Neuronal stem cell (in vitro differentiated cells): Measurements from ENCODE around the gene GAS6.

ENCODE experiments used
- DNase-seq: peaks from one replicate; pipeline ENCODE4 v3.0.0-alpha.2; 2013; ENCODE audit warnings: low spot score
- H2AFZ ChIP-seq: one replicate; pipeline ENCODE4 v1.6.1; 2013; ENCODE audit warnings: mild to moderate bottlenecking, low read length, inconsistent platforms
- H2AK5ac ChIP-seq: 2 replicates; pipeline ENCODE4 v1.6.1; 2013; ENCODE audit warnings: low read depth, mild to moderate bottlenecking, inconsistent platforms, low read length, moderate library complexity, mixed read lengths
- H2BK120ac ChIP-seq: 2 replicates; pipeline ENCODE4 v1.6.1; 2013; ENCODE audit warnings: low read depth, mild to moderate bottlenecking, inconsistent platforms, low read length, moderate library complexity, mixed read lengths
- H2BK12ac ChIP-seq: one replicate; pipeline ENCODE4 v1.6.1; 2013; ENCODE audit warnings: low read length, inconsistent platforms
- H2BK15ac ChIP-seq: 2 replicates; pipeline ENCODE4 v1.6.1; 2013; ENCODE audit warnings: mild to moderate bottlenecking, low read length, inconsistent platforms, mixed read lengths
- H2BK5ac ChIP-seq: one replicate; pipeline ENCODE4 v1.6.1; 2013; ENCODE audit warnings: inconsistent platforms, mild to moderate bottlenecking, low read length, moderate library complexity
- H3K14ac ChIP-seq: one replicate; pipeline ENCODE4 v1.6.1; 2013; ENCODE audit warnings: low read length, inconsistent platforms
- H3K18ac ChIP-seq: 2 replicates; pipeline ENCODE4 v1.6.1; 2013; ENCODE audit warnings: low read length, inconsistent platforms
- H3K23ac ChIP-seq: 2 replicates; pipeline ENCODE4 v1.6.1; 2013; ENCODE audit warnings: low read depth, mild to moderate bottlenecking, mixed read lengths, low read length, inconsistent platforms; ENCODE audit not compliant: poor library complexity
- H3K27ac ChIP-seq: replicated peaks from 3 replicates; pipeline ENCODE4 v1.5.1; 2013; ENCODE audit warnings: low read length, inconsistent platforms
- H3K27me3 ChIP-seq, 3 experiments: 2 replicates each; pipeline ENCODE4 v1.6.1; 2013; ENCODE audit warnings: low read length in 3 of 3, mild to moderate bottlenecking in 2 of 3, inconsistent platforms in 1 of 3, low read depth in 1 of 3, mixed read lengths in 1 of 3, moderate library complexity in 1 of 3; ENCODE audit not compliant: control insufficient read depth in 3 of 3, insufficient read depth in 3 of 3
- H3K36me3 ChIP-seq, 2 donors: replicated peaks in 1 of 2; 2 replicates each; pipeline ENCODE4 v1.6.1; 2013; ENCODE audit warnings: low read length in 2 of 2; ENCODE audit not compliant: control insufficient read depth in 2 of 2, insufficient read depth in 2 of 2
- H3K4ac ChIP-seq: 2 replicates; pipeline ENCODE4 v1.6.1; 2013; ENCODE audit warnings: inconsistent platforms, mild to moderate bottlenecking, low read length, moderate library complexity
- H3K4me1 ChIP-seq, 2 donors: 1 replicate in 1 of 2; 2 replicates in 1 of 2; pipeline ENCODE4 v1.6.1; 2013; ENCODE audit warnings: low read length in 2 of 2, low read depth in 1 of 2; ENCODE audit not compliant: control insufficient read depth in 2 of 2, insufficient read depth in 1 of 2
- H3K4me2 ChIP-seq: one replicate; pipeline ENCODE4 v1.6.1; 2013; ENCODE audit warnings: mild to moderate bottlenecking, low read length, inconsistent platforms; ENCODE audit not compliant: insufficient read depth, poor library complexity, severe bottlenecking
- H3K4me3 ChIP-seq, 2 donors: 2 replicates each; pipeline ENCODE4 v1.5.1; 2013; ENCODE audit warnings: low read length in 2 of 2, mild to moderate bottlenecking in 2 of 2, inconsistent platforms in 1 of 2, moderate library complexity in 1 of 2
- H3K79me1 ChIP-seq: one replicate; pipeline ENCODE4 v1.6.1; 2013; ENCODE audit warnings: low read depth, mild to moderate bottlenecking, inconsistent platforms, low read length, moderate library complexity
- H3K9ac ChIP-seq: one replicate; pipeline ENCODE4 v1.6.1; 2013; ENCODE audit warnings: mild to moderate bottlenecking, low read depth, low read length, inconsistent platforms; ENCODE audit not compliant: poor library complexity
- H3K9me3 ChIP-seq, 2 donors: replicated peaks in 1 of 2; 2 replicates each; pipeline versions ENCODE3 to v1.6.1; 2013; ENCODE audit warnings: low read length in 2 of 2, mild to moderate bottlenecking in 2 of 2, inconsistent platforms in 1 of 2, low read depth in 1 of 2, mixed read lengths in 1 of 2, moderate library complexity in 1 of 2; ENCODE audit not compliant: control insufficient read depth in 2 of 2, insufficient read depth in 1 of 2
- H4K8ac ChIP-seq: one replicate; pipeline ENCODE4 v1.6.1; 2013; ENCODE audit warnings: low read depth, mild to moderate bottlenecking, inconsistent platforms, low read length, moderate library complexity
- H4K91ac ChIP-seq: one replicate; pipeline ENCODE4 v1.6.1; 2013; ENCODE audit warnings: low read length, low read depth, mild to moderate bottlenecking, inconsistent platforms; ENCODE audit not compliant: poor library complexity
- WGBS, 2 donors: extraction: QIAGEN DNeasy Blood & Tissue Kit; methylation state at CpG; one replicate each; pipeline ENCODE4 v1.1.7; 2013; ENCODE audit warnings: missing lambda C conversion rate in 2 of 2, mixed read lengths in 1 of 2; ENCODE audit not compliant: insufficient read length in 2 of 2, insufficient replicate concordance in 1 of 2; ENCODE audit errors: extremely low coverage in 2 of 2; 5-methylcytosine and 5-hydroxymethylcytosine counted together

Gene GAS6

GRCh38 chr13:113842336-113843062, 21.4 kb downstream of the GAS6 start:
- Histone ChIP-seq H2BK120ac (no peak overlapping the region), H3K4me2 (no peak overlapping the region), H2BK15ac (no peak overlapping the region), H2AK5ac (peak overlapping the region; percentile 40), H3K27me3 (no peaks in the 10 kb centered on the region), H2BK5ac (no peak overlapping the region), H3K23ac (no peak overlapping the region), H3K4me1 (peaks cover 4 to 21% of the 10 kb centered on the region in 2 donors), H3K9ac (no peak overlapping the region), H3K27ac (no peak overlapping the region), H3K4ac (no peak overlapping the region), H3K36me3 (peaks cover 0 to 6% of the 10 kb centered on the region in 2 donors), H2BK12ac (no peak overlapping the region), H3K18ac (peak overlapping the region; percentile 52), H4K91ac (no peak overlapping the region), H3K79me1 (peaks cover 2% of the 10 kb centered on the region), H3K14ac (no peak overlapping the region), H4K8ac (no peak overlapping the region), H3K9me3 (no peaks in the 10 kb centered on the region), H3K4me3 (no peak overlapping the region), H2AFZ (no peak overlapping the region)
- no peak for DNase-seq
- no CpG with 5 or more reads among the region's 29 CpGs for WGBS, 2 donors

GRCh38 chr13:113841353-113841650, 22.6 kb downstream of the GAS6 start:
- Histone ChIP-seq H3K4ac (no peak overlapping the region), H3K4me2 (no peak overlapping the region), H4K91ac (no peak overlapping the region), H4K8ac (no peak overlapping the region), H3K4me3 (no peak overlapping the region), H3K27me3 (no peaks in the 10 kb centered on the region), H3K27ac (no peak overlapping the region), H2AK5ac (peak overlapping the region; percentile 89), H3K14ac (peak overlapping the region; percentile 71), H2BK15ac (no peak overlapping the region), H3K79me1 (peaks cover 2% of the 10 kb centered on the region), H2BK12ac (no peak overlapping the region), H3K36me3 (peaks cover 0 to 6% of the 10 kb centered on the region in 2 donors), H3K4me1 (peaks cover 12 to 28% of the 10 kb centered on the region in 2 donors), H2BK5ac (no peak overlapping the region), H3K18ac (peak overlapping the region; percentile 38), H2BK120ac (no peak overlapping the region), H3K9ac (no peak overlapping the region), H3K23ac (no peak overlapping the region), H2AFZ (no peak overlapping the region), H3K9me3 (no peaks in the 10 kb centered on the region)
- no peak for DNase-seq
- no CpG with 5 or more reads among the region's 15 CpGs for WGBS, 2 donors

- Histone ChIP-seq H3K4ac (no peak overlapping the region), H2AK5ac (peak overlapping the region; percentile 98), H3K4me2 (no peak overlapping the region), H3K14ac (peak overlapping the region; percentile 82), H3K36me3 (peaks cover 0 to 4% of the 10 kb centered on the region in 2 donors), H3K4me1 (peaks cover 12 to 28% of the 10 kb centered on the region in 2 donors), H3K27ac (no peak overlapping the region), H3K9ac (no peak overlapping the region), H3K4me3 (no peak overlapping the region), H3K18ac (peak overlapping the region; percentile 89), H2BK120ac (no peak overlapping the region), H2BK5ac (peak overlapping the region; percentile 100), H3K9me3 (no peaks in the 10 kb centered on the region), H4K91ac (no peak overlapping the region), H3K23ac (peak overlapping the region; percentile 73), H3K79me1 (peaks cover 2% of the 10 kb centered on the region), H2BK15ac (peak overlapping the region; percentile 99), H2BK12ac (peak overlapping the region; percentile 84), H4K8ac (peak overlapping the region; percentile 43), H2AFZ (no peak overlapping the region), H3K27me3 (no peaks in the 10 kb centered on the region)
- no CpG with 5 or more reads among the region's 35 CpGs for WGBS, 2 donors
- DNase-seq = no peak
Observed at GRCh38 chr13:113840541-113841352, 23.1 kb downstream of the GAS6 start.

- no CpG with 5 or more reads among the region's 24 CpGs for WGBS, 2 donors
- H3K79me1 ChIP-seq = peaks cover 2% of the 10 kb centered on the region
- no peaks in the 10 kb centered on the region for H3K27me3 ChIP-seq
- no peaks in the 10 kb centered on the region for H3K9me3 ChIP-seq
- peak overlapping the region; percentile 100 for H2BK5ac ChIP-seq
- H2BK15ac ChIP-seq = peak overlapping the region; percentile 99
- H3K36me3 ChIP-seq = peaks cover 0 to 8% of the 10 kb centered on the region in 2 donors
- peak overlapping the region; percentile 98 for H2AK5ac ChIP-seq
- H3K27ac ChIP-seq = no peak overlapping the region
- H3K4me3 ChIP-seq = no peak overlapping the region
- DNase-seq = no peak
- H3K4me1 ChIP-seq = peaks cover 12 to 35% of the 10 kb centered on the region in 2 donors
- peak overlapping the region; percentile 21 for H3K14ac ChIP-seq
- H3K23ac ChIP-seq = peak overlapping the region; percentile 80
- peak overlapping the region; percentile 73 for H2BK12ac ChIP-seq
- no peak overlapping the region for H3K9ac ChIP-seq
- no peak overlapping the region for H3K4me2 ChIP-seq
- no peak overlapping the region for H2AFZ ChIP-seq
- H3K4ac ChIP-seq = peak overlapping the region; percentile 23
- H3K18ac ChIP-seq = peak overlapping the region; percentile 89
- H4K8ac ChIP-seq = peak overlapping the region; percentile 65
- H2BK120ac ChIP-seq = peak overlapping the region; percentile 31
- H4K91ac ChIP-seq = peak overlapping the region; percentile 92
Observed at GRCh38 chr13:113839536-113840204, 24.2 kb downstream of the GAS6 start.
